NOMO-1 treated with dmso at 0.1 percent for 144 hours (cell line): ENCODE data around the gene TUBB2B.
"Not testable (repeated sequence)": the region's sequence is repeated elsewhere in the genome, so short reads cannot be mapped to it uniquely, and the experiment has no call there.

Experiments used
- DNase-seq: peaks from one replicate; lab custom pipeline; 2025; ENCODE audit not compliant: unreplicated experiment; lab: John Stamatoyannopoulos, UW

The TUBB2B gene

GRCh38 chr6:3190779-3191178, 36.7 kb downstream of the TUBB2B start:
- no peak for DNase-seq

GRCh38 chr6:3190056-3190455, 37.4 kb downstream of the TUBB2B start:
- DNase-seq: no peak

GRCh38 chr6:3189192-3189591, 38.3 kb downstream of the TUBB2B start:
- not testable (repeated sequence) for DNase-seq

- DNase-seq: no peak
These were observed 39.2 kb downstream of the TUBB2B start for GRCh38 chr6:3188262-3188661.

- DNase-seq: no peak
These were observed 40.5 kb downstream of the TUBB2B start for GRCh38 chr6:3186974-3187382.

GRCh38 chr6:3183066-3183465, 44.4 kb downstream of the TUBB2B start:
- DNase-seq: no peak

GRCh38 chr6:3181105-3181504, 46.3 kb downstream of the TUBB2B start:
- DNase-seq: no peak

- not testable (repeated sequence) for DNase-seq
These were observed 47.5 kb downstream of the TUBB2B start for GRCh38 chr6:3179945-3180344.

- DNase-seq: not testable (repeated sequence)
These were observed 48.8 kb downstream of the TUBB2B start for GRCh38 chr6:3178666-3179065.

GRCh38 chr6:3176562-3177355, 50.7 kb downstream of the TUBB2B start:
- DNase-seq: no peak

- DNase-seq: no peak
These were observed 51.6 kb downstream of the TUBB2B start for GRCh38 chr6:3175715-3176402.
